Measurements from ENCODE around the gene PRKN.

The PRKN gene

GRCh38 chr6:161360520-161360919 is 1367.0 kb downstream of the PRKN start:
- POLR2A ChIA-PET = no interaction called here
- TF ChIP-seq FOXK2 (IDR thresholded peaks at IDR 0.05) (no peak), NFRKB (IDR thresholded peaks at IDR 0.05) (no peak), SP1 (IDR thresholded peaks at IDR 0.05) (no peak), L3MBTL2 (conservative IDR thresholded peaks at IDR 0.05) (no peak), BHLHE40 (IDR thresholded peaks at IDR 0.05; ENCODE audit: borderline replicate concordance) (no peak), LEF1 (IDR thresholded peaks at IDR 0.05; ENCODE audit: borderline replicate concordance) (no peak), SUZ12 (IDR thresholded peaks at IDR 0.05) (no peak), ELF4 (IDR thresholded peaks at IDR 0.05) (no peak), TARDBP (IDR thresholded peaks at IDR 0.05) (no peak), FOXM1 (IDR thresholded peaks at IDR 0.05; ENCODE audit: borderline replicate concordance) (no peak), ARNT (IDR thresholded peaks at IDR 0.05) (no peak)
- CTCF ChIA-PET = interaction anchor here (1.6 kb wide), 1 partner anchor 11 kb away, joined by 4 read pairs; no protein-coding TSS in a partner anchor
- no peak for DNase-seq (ENCODE audit: extremely low spot score)

- POLR2A ChIA-PET = no interaction called here
- CTCF ChIA-PET = no interaction called here
- no peak for DNase-seq (ENCODE audit: extremely low spot score)
- TF ChIP-seq TARDBP (IDR thresholded peaks at IDR 0.05) (no peak), SUZ12 (IDR thresholded peaks at IDR 0.05) (no peak)
Observed at GRCh38 chr6:161359618-161359945, 1368.0 kb downstream of the PRKN start.

- POLR2A ChIA-PET = no interaction called here
- CTCF ChIA-PET = interaction anchor here (0.6 to 1.4 kb wide), 3 partner anchors 15 to 296 kb away, joined by 3 read pairs; no protein-coding TSS in a partner anchor
- DNase-seq (ENCODE audit: extremely low spot score) = no peak
- TF ChIP-seq LEF1 (IDR thresholded peaks at IDR 0.05; ENCODE audit: borderline replicate concordance) (no peak), TARDBP (IDR thresholded peaks at IDR 0.05) (no peak), ELF4 (IDR thresholded peaks at IDR 0.05) (no peak), FOXK2 (IDR thresholded peaks at IDR 0.05) (no peak), FOXA1 (IDR thresholded peaks at IDR 0.05) (no peak), NFRKB (IDR thresholded peaks at IDR 0.05) (no peak), L3MBTL2 (conservative IDR thresholded peaks at IDR 0.05) (no peak), SP1 (IDR thresholded peaks at IDR 0.05) (no peak), CTBP1 (IDR thresholded peaks at IDR 0.05; ENCODE audit: borderline replicate concordance) (no peak), HDGF (IDR thresholded peaks at IDR 0.05; ENCODE audit: borderline replicate concordance) (no peak)
Observed at GRCh38 chr6:161356167-161356854, 1371.3 kb downstream of the PRKN start.

GRCh38 chr6:161355696-161356095 is 1371.9 kb downstream of the PRKN start:
- ChIA-PET CTCF (interaction anchor here (0.6 to 1.4 kb wide), 4 partner anchors 15 to 295 kb away, joined by 3 read pairs; no protein-coding TSS in a partner anchor), POLR2A (no interaction called here)
- no peak for DNase-seq (ENCODE audit: extremely low spot score)
- TF ChIP-seq NFRKB (IDR thresholded peaks at IDR 0.05) (no peak), BHLHE40 (IDR thresholded peaks at IDR 0.05; ENCODE audit: borderline replicate concordance) (no peak), SUZ12 (IDR thresholded peaks at IDR 0.05) (no peak)

GRCh38 chr6:161354956-161355355 is 1372.6 kb downstream of the PRKN start:
- DNase-seq (ENCODE audit: extremely low spot score) = no peak
- TF ChIP-seq SUZ12 (IDR thresholded peaks at IDR 0.05) = no peak
- TF ChIP-seq CTBP1 (IDR thresholded peaks at IDR 0.05; ENCODE audit: borderline replicate concordance) = no peak
- TF ChIP-seq ELF4 (IDR thresholded peaks at IDR 0.05) = no peak
- ChIA-PET POLR2A (no interaction called here), CTCF (interaction anchor here (1.1 kb wide), 1 partner anchor 19 kb away, joined by 3 read pairs; no protein-coding TSS in a partner anchor)

- ChIA-PET CTCF (interaction anchor here (1.5 kb wide), 1 partner anchor 17 kb away, joined by 4 read pairs; no protein-coding TSS in a partner anchor), POLR2A (no interaction called here)
- DNase-seq (ENCODE audit: extremely low spot score) = no peak
- TF ChIP-seq TARDBP (IDR thresholded peaks at IDR 0.05) (no peak), ZNF384 (IDR thresholded peaks at IDR 0.05) (no peak), PKNOX1 (IDR thresholded peaks at IDR 0.05) (no peak), LEF1 (IDR thresholded peaks at IDR 0.05; ENCODE audit: borderline replicate concordance) (no peak), SP1 (IDR thresholded peaks at IDR 0.05) (no peak)
Observed at GRCh38 chr6:161354276-161354840, 1373.2 kb downstream of the PRKN start.

GRCh38 chr6:161353208-161353613 is 1374.4 kb downstream of the PRKN start:
- DNase-seq (ENCODE audit: extremely low spot score) = no peak
- POLR2A ChIA-PET = no interaction called here
- CTCF ChIA-PET = interaction anchor here (0.5 to 1.5 kb wide), 2 partner anchors 18 to 473 kb away, joined by 3 to 4 read pairs; no protein-coding TSS in a partner anchor
- TF ChIP-seq L3MBTL2 (conservative IDR thresholded peaks at IDR 0.05) = no peak
- TF ChIP-seq NFRKB (IDR thresholded peaks at IDR 0.05) = no peak

GRCh38 chr6:161351858-161352257 is 1375.7 kb downstream of the PRKN start:
- no peak for DNase-seq (ENCODE audit: extremely low spot score)
- ChIA-PET POLR2A (no interaction called here), CTCF (no interaction called here)
- TF ChIP-seq FOXA1 (IDR thresholded peaks at IDR 0.05) = no peak
- TF ChIP-seq TARDBP (IDR thresholded peaks at IDR 0.05) = no peak
- TF ChIP-seq FOXK2 (IDR thresholded peaks at IDR 0.05) = no peak
- TF ChIP-seq ZNF384 (IDR thresholded peaks at IDR 0.05) = no peak
- no peak for TF ChIP-seq PKNOX1 (IDR thresholded peaks at IDR 0.05)
- TF ChIP-seq NFRKB (IDR thresholded peaks at IDR 0.05) = no peak

Measured in HEK293T (cell line).